Measurements from ENCODE around the gene SPOP. TPM values are rescaled to one million over a fixed set of nuclear protein-coding genes. Genes with fewer than 3 reads are reported as not detected.
"Not testable (repeated sequence)": the region's sequence is repeated elsewhere in the genome, so short reads cannot be mapped to it uniquely, and the experiment has no call there.

The SPOP gene
- total and polyA plus RNA-seq, 2 of the 4 experiments (the other 2 are of a cell fraction) = 24.9 to 47.5 TPM

DNA sequence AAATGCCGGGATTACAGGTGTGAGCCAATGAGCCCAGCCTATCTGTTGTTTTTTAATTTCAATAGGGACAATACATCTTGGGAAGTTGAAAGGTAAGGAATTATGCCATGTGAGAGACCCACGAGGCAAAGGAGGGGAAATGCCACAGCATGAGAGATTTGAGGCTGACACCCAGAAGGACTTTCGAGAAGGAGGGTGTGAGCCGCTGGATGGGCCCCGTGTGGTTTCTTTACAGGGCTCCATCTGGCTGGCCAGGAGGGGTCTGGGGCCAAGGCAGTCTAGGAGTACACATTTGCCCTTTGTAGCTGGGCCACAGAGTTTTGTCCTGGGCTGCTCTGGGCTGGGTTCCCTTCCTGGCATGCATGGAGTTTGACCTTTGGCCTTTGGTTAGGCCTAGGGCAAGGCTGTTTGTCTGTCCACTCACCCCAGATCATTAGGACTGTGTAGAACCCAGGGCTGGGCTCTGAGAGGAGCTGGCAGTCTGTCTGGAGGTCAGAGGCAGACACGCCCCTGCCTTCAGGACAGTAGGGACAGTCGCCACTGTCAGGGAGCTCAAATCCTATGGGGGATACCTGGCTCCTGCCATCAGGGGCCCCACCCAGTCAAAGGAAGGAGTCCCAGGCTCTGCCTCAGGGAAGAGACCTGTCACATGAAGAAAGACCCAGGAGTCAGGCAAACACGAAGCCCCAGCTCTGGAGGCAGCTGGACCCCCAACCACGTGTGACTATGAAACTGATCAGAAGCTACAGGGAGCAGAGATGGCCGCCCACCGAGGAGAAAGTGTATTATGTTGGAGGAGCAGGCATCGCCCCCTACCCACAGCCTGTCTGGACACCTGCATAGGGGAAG lies 126.5 kb downstream of the SPOP start:
- Histone ChIP-seq H3K27me3 (ENCODE audit: control insufficient read depth, insufficient read depth, low read length) (peaks cover 35% of the 10 kb centered on the region), H4K5ac (ENCODE audit: low read depth, low read length) (no peak overlapping the region), H3K79me1 (ENCODE audit: low read depth in 1 of 2, low read length in 2 of 2) (no peaks in the 10 kb centered on the region), H4K91ac (ENCODE audit: insufficient read depth, low read depth, low read length) (no peak overlapping the region), H2AFZ (replicated peaks; ENCODE audit: low read length, poor library complexity) (no peak overlapping the region), H3K23ac (ENCODE audit: low read depth, low read length) (no peak overlapping the region), H4K8ac (ENCODE audit: low read depth in 2 of 2, low read length in 2 of 2) (no peak overlapping the region), H4K20me1 (ENCODE audit: insufficient read depth, low read length) (no peaks in the 10 kb centered on the region), H2AK9ac (replicated peaks; ENCODE audit: low read depth, low read length, poor library complexity) (no peak overlapping the region), H3K4me1 (ENCODE audit: control insufficient read depth, insufficient read depth, low read length) (peaks cover 2% of the 10 kb centered on the region; the same call in 1 of the 2 replicates), H2BK5ac (ENCODE audit: low read depth, low read length, poor library complexity, severe bottlenecking) (no peak overlapping the region), H3K4me3 (ENCODE audit: insufficient read depth, low read depth, low read length) (no peak overlapping the region), H3K36me3 (ENCODE audit: control insufficient read depth, insufficient read depth, low read length) (no peaks in the 10 kb centered on the region), H3K9ac (ENCODE audit: low read depth, low read length) (no peak overlapping the region), H3K18ac (ENCODE audit: low read depth, low read length) (no peak overlapping the region), H2BK20ac (ENCODE audit: low read depth, low read length) (no peak overlapping the region), H3K9me1 (ENCODE audit: insufficient read depth, low read length) (no peaks in the 10 kb centered on the region), H2AK5ac (ENCODE audit: low read depth, low read length) (no peak overlapping the region), H2BK120ac (ENCODE audit: low read depth, low read length) (no peak overlapping the region), H3K4ac (ENCODE audit: low read depth, low read length) (no peak overlapping the region), H2BK15ac (ENCODE audit: low read depth, low read length) (no peak overlapping the region), H3K14ac (replicated peaks; ENCODE audit: low read depth, low read length) (no peak overlapping the region), H3K56ac (ENCODE audit: extremely low read depth, insufficient read depth, low read length) (no peak overlapping the region), H3K9me3 (ENCODE audit: control insufficient read depth, insufficient read depth, low read length) (no peaks in the 10 kb centered on the region), H3K27ac (ENCODE audit: insufficient read depth, low read length) (no peak overlapping the region), H3K4me2 (ENCODE audit: low read depth, low read length) (no peak overlapping the region)
- ATAC-seq (ENCODE audit: low read depth) (no peak), DNase-seq (no peak)
- CTCF ChIA-PET = interaction anchor here (0.7 kb wide), 1 partner anchor 148 kb away, joined by 6 read pairs; no protein-coding TSS in a partner anchor
- POLR2A ChIA-PET (ENCODE audit: unreplicated experiment) = no interaction called here
- dilution Hi-C loops (cut with HindIII; ENCODE audit: low sequenced_read_pairs, unreplicated experiment) (no loop called here), intact Hi-C loops (cut with micrococcal nuclease) (no loop called here), in situ Hi-C loops (cut with MboI; ENCODE audit: low sequenced_read_pairs) (loop anchor here (5.0 kb wide), 1 partner anchor 114 kb away; no protein-coding TSS in a partner anchor)
- BruUV-seq (replicated peaks) = no TSS peak
- 88% methylated on average over 3 of the region's 12 CpGs; no CpG with 5 or more reads in 1 of the 2 experiments for WGBS, 2 experiments (ENCODE audit: extremely low coverage in 2 of 2, insufficient read length in 1 of 2)
- TF ChIP-seq RFX5 (IDR thresholded peaks at IDR 0.05; ENCODE audit: low read depth, low read length) = no peak
- TF ChIP-seq CHD1 (IDR thresholded peaks at IDR 0.05; ENCODE audit: low read depth, low read length) = no peak
- no peak for TF ChIP-seq POLR2A (IDR thresholded peaks at IDR 0.05; ENCODE audit: low read depth, low read length)
- TF ChIP-seq FOS (IDR thresholded peaks at IDR 0.05; ENCODE audit: low read depth, low read length) = no peak

DNA sequence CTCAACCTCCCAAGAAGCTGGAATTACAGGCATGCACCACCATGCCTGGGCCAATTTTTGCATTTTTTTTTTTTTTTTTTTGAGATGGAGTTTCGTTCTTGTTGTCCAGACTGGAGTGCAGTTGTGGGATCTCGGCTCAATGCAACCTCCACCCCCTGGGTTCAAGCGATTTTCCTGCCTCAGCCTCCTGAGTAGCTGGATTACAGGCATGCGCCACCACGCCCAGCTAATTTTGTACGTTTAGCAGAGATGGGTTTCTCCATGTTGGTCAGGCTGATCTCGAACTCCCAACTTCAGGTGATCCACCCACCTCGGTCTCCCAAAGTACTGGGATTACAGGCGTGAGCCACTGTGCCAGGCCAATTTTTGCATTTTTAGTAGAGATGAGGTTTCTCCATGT lies 127.1 kb downstream of the SPOP start:
- WGBS, 2 experiments (ENCODE audit: extremely low coverage in 2 of 2, insufficient read length in 1 of 2) = 93% methylated on average over 3 of the region's 9 CpGs; no CpG with 5 or more reads in 1 of the 2 experiments
- ATAC-seq (ENCODE audit: low read depth) = not testable (repeated sequence)

More for the DNA sequence above, 127.1 kb downstream of the SPOP start:
- H3K9me3 ChIP-seq (ENCODE audit: control insufficient read depth, insufficient read depth, low read length); BruUV-seq (replicated peaks); H2AFZ ChIP-seq (replicated peaks; ENCODE audit: low read length, poor library complexity); H2BK15ac ChIP-seq (ENCODE audit: low read depth, low read length); H3K4me2 ChIP-seq (ENCODE audit: low read depth, low read length); H3K56ac ChIP-seq (ENCODE audit: extremely low read depth, insufficient read depth, low read length); H3K4me1 ChIP-seq (ENCODE audit: control insufficient read depth, insufficient read depth, low read length); H3K36me3 ChIP-seq (ENCODE audit: control insufficient read depth, insufficient read depth, low read length); H2BK5ac ChIP-seq (ENCODE audit: low read depth, low read length, poor library complexity, severe bottlenecking); H3K9ac ChIP-seq (ENCODE audit: low read depth, low read length); H3K79me1 ChIP-seq (ENCODE audit: low read depth in 1 of 2, low read length in 2 of 2); H2BK20ac ChIP-seq (ENCODE audit: low read depth, low read length); dilution Hi-C loops (cut with HindIII; ENCODE audit: low sequenced_read_pairs, unreplicated experiment); H4K8ac ChIP-seq (ENCODE audit: low read depth in 2 of 2, low read length in 2 of 2); H2AK9ac ChIP-seq (replicated peaks; ENCODE audit: low read depth, low read length, poor library complexity); DNase-seq; POLR2A ChIA-PET (ENCODE audit: unreplicated experiment); H3K18ac ChIP-seq (ENCODE audit: low read depth, low read length); H3K14ac ChIP-seq (replicated peaks; ENCODE audit: low read depth, low read length); H2AK5ac ChIP-seq (ENCODE audit: low read depth, low read length); H3K23ac ChIP-seq (ENCODE audit: low read depth, low read length); H4K20me1 ChIP-seq (ENCODE audit: insufficient read depth, low read length); H3K27ac ChIP-seq (ENCODE audit: insufficient read depth, low read length); H3K4me3 ChIP-seq (ENCODE audit: insufficient read depth, low read depth, low read length); H3K4ac ChIP-seq (ENCODE audit: low read depth, low read length); H4K91ac ChIP-seq (ENCODE audit: insufficient read depth, low read depth, low read length); H4K5ac ChIP-seq (ENCODE audit: low read depth, low read length); H2BK120ac ChIP-seq (ENCODE audit: low read depth, low read length); intact Hi-C loops (cut with micrococcal nuclease); H3K9me1 ChIP-seq (ENCODE audit: insufficient read depth, low read length): not testable (repeated sequence)
- in situ Hi-C loops (cut with MboI; ENCODE audit: low sequenced_read_pairs) = loop anchor here (5.0 kb wide), 1 partner anchor 113 kb away; no protein-coding TSS in a partner anchor
- CTCF ChIA-PET = interaction anchor here (0.7 kb wide), 1 partner anchor 148 kb away, joined by 6 read pairs; no protein-coding TSS in a partner anchor
- H3K27me3 ChIP-seq (ENCODE audit: control insufficient read depth, insufficient read depth, low read length) = peaks cover 42% of the 10 kb centered on the region
